ENCODE results near the gene NUMB.

- TF ChIP-seq, protein P1, sequence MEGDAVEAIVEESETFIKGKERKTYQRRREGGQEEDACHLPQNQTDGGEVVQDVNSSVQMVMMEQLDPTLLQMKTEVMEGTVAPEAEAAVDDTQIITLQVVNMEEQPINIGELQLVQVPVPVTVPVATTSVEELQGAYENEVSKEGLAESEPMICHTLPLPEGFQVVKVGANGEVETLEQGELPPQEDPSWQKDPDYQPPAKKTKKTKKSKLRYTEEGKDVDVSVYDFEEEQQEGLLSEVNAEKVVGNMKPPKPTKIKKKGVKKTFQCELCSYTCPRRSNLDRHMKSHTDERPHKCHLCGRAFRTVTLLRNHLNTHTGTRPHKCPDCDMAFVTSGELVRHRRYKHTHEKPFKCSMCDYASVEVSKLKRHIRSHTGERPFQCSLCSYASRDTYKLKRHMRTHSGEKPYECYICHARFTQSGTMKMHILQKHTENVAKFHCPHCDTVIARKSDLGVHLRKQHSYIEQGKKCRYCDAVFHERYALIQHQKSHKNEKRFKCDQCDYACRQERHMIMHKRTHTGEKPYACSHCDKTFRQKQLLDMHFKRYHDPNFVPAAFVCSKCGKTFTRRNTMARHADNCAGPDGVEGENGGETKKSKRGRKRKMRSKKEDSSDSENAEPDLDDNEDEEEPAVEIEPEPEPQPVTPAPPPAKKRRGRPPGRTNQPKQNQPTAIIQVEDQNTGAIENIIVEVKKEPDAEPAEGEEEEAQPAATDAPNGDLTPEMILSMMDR (conservative IDR thresholded peaks at IDR 0.05; ENCODE audit: low read length): no peak
- no peak for TF ChIP-seq EZH2phosphoT487 (IDR thresholded peaks at IDR 0.05; ENCODE audit: borderline replicate concordance, low read depth, low read length)
Measured at GRCh38 chr14:73397810-73398209, 60.5 kb downstream of the NUMB start.
